ENCODE measurements around the gene MAMDC2.

- no peak for TF ChIP-seq ZNF274 (IDR thresholded peaks at IDR 0.05; ENCODE audit: low read depth, low read length)
- no peak for TF ChIP-seq YY1 (IDR thresholded peaks at IDR 0.05; ENCODE audit: insufficient read depth, insufficient read length)
- TF ChIP-seq SUZ12 (IDR thresholded peaks at IDR 0.05; ENCODE audit: extremely low read depth, insufficient read depth, insufficient read length) = no peak
Observed at GRCh38 chr9:70160686-70161600, 117.3 kb downstream of the MAMDC2 start.
